ENCODE measurements around the gene NEK10. TPM values are rescaled to one million over a fixed set of nuclear protein-coding genes. Genes with fewer than 3 reads are reported as not detected.

NEK10 gene
- total RNA-seq, 1 experiment from 2014 or later, result 1.2 TPM

GRCh38 chr3:27073912-27074311 is 295.3 kb downstream of the NEK10 start:
- H3K4me2 ChIP-seq (ENCODE audit: low read length), result no peak overlapping the region
- intact Hi-C loops (cut with micrococcal nuclease), result no loop called here
- no peaks in the 10 kb centered on the region for H3K9me3 ChIP-seq (ENCODE audit: control insufficient read depth in 1 of 2, insufficient read depth in 1 of 2, low read depth in 1 of 2, low read length in 2 of 2)
- no peak overlapping the region for H3K9ac ChIP-seq (ENCODE audit: low read length)
- ChIA-PET CTCF (no interaction called here), POLR2A (no interaction called here), RAD21 (ENCODE audit: low non-redundant PET in 1 of 2, low total read pairs in 2 of 2, uncharacterized antibody in 2 of 2, unreplicated experiment in 2 of 2) (no interaction called here)
- H3K9me2 ChIP-seq (ENCODE audit: insufficient read depth), result no peaks in the 10 kb centered on the region
- ATAC-seq (no peak), DNase-seq (ENCODE audit: low read depth, low spot score) (no peak)
- no peaks in the 10 kb centered on the region for H3K36me3 ChIP-seq (ENCODE audit: control insufficient read depth in 1 of 2, insufficient read depth in 2 of 2, low read length in 2 of 2)
- no TSS peak for BruUV-seq (replicated peaks)
- no peaks in the 10 kb centered on the region for H4K20me1 ChIP-seq (ENCODE audit: insufficient read depth)
- no peak overlapping the region for H3K4me3 ChIP-seq (replicated peaks in 1 of 2; ENCODE audit: low read depth in 1 of 2, low read length in 2 of 2)
- H3K27ac ChIP-seq (ENCODE audit: low read depth, low read length), result no peak overlapping the region
- no peaks in the 10 kb centered on the region for H3K27me3 ChIP-seq (ENCODE audit: insufficient read depth, low read length)
- H3K4me1 ChIP-seq (ENCODE audit: control insufficient read depth in 1 of 2, insufficient read depth in 2 of 2, low read length in 2 of 2), result no peaks in the 10 kb centered on the region
- TF ChIP-seq CEBPB (IDR thresholded peaks at IDR 0.05; ENCODE audit: low read depth), result no peak
- TF ChIP-seq POLR2A (IDR thresholded peaks at IDR 0.05; ENCODE audit: borderline replicate concordance, extremely low read depth, insufficient read depth, insufficient read length), result no peak
- TF ChIP-seq ZNF274 (IDR thresholded peaks at IDR 0.05; ENCODE audit: low read depth, low read length), result no peak
- no peak for TF ChIP-seq ATF3 (IDR thresholded peaks at IDR 0.05)
- TF ChIP-seq YY1 (IDR thresholded peaks at IDR 0.05; ENCODE audit: extremely low read depth, insufficient replicate concordance, low read depth, low read length), result no peak
- TF ChIP-seq ZFX (IDR thresholded peaks at IDR 0.05), result no peak
- no peak for TF ChIP-seq EZH2 (IDR thresholded peaks at IDR 0.05)
- TF ChIP-seq SRF (IDR thresholded peaks at IDR 0.05; ENCODE audit: low read depth), result no peak
- TF ChIP-seq POLR2AphosphoS5 (IDR thresholded peaks at IDR 0.05; ENCODE audit: low read depth, low read length), result no peak
- no peak for TF ChIP-seq FOSL1 (IDR thresholded peaks at IDR 0.05; ENCODE audit: low read depth)
- TF ChIP-seq SIN3A (IDR thresholded peaks at IDR 0.05; ENCODE audit: low read depth), result no peak
- TF ChIP-seq ELF1 (IDR thresholded peaks at IDR 0.05; ENCODE audit: borderline replicate concordance, low read depth), result no peak
- TF ChIP-seq EZH2phosphoT487 (IDR thresholded peaks at IDR 0.05; ENCODE audit: borderline replicate concordance), result no peak
- no peak for TF ChIP-seq ZBTB33 (IDR thresholded peaks at IDR 0.05; ENCODE audit: extremely low read depth, insufficient replicate concordance, low read length)
- TF ChIP-seq REST (IDR thresholded peaks at IDR 0.05; ENCODE audit: low read depth), result no peak
- no peaks in the 10 kb centered on the region for H3K79me2 ChIP-seq (ENCODE audit: insufficient read depth, low read length)
- no peak overlapping the region for H2AFZ ChIP-seq (ENCODE audit: low read depth, low read length, poor library complexity, severe bottlenecking)
